Esophagus squamous epithelium (tissue), 4 donors: ENCODE measurements around the gene HSD17B2.

Experiments used
- POLR2A ChIP-seq, 4 donors: fragments of 450-650 bp; IDR thresholded peaks; one replicate each; pipeline ENCODE4 v1.6.1; 2017; ENCODE audit warnings: antibody characterized with exemption in 4 of 4, mild to moderate bottlenecking in 4 of 4, moderate library complexity in 3 of 4
- TF ChIP-seq, protein P1 (sequence below), 6 experiments: fragments of 450-650 bp in 4 of 6; fragments of 200-600 bp in 2 of 6; sonication (generic) in 2 of 6; IDR thresholded peaks; one replicate each; pipeline ENCODE4 v1.5.1; 2016 to 2019; ENCODE audit warnings: antibody characterized with exemption in 6 of 6, mild to moderate bottlenecking in 4 of 6, moderate library complexity in 4 of 6

DNA sequence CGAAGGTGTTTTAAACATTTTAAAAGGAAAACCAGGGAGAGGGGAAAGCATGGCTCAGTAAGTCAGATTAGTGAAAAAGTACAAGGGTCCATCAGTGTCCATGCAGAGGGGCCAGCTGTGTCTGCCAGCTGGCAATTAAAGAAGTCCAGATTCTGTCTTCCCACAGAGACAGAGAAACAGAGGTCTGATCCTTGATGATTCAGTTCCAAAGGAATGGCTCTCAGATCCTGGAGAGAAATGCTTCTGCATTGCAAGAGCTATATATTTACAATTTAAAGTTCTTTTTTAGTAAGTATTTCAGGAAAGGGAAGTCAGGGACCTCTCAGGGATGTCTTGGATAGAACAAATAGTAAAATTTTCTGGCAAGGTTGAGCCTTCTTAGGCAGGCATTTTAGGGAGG, 56.2 kb downstream of the HSD17B2 start:
- TF ChIP-seq, protein P1, sequence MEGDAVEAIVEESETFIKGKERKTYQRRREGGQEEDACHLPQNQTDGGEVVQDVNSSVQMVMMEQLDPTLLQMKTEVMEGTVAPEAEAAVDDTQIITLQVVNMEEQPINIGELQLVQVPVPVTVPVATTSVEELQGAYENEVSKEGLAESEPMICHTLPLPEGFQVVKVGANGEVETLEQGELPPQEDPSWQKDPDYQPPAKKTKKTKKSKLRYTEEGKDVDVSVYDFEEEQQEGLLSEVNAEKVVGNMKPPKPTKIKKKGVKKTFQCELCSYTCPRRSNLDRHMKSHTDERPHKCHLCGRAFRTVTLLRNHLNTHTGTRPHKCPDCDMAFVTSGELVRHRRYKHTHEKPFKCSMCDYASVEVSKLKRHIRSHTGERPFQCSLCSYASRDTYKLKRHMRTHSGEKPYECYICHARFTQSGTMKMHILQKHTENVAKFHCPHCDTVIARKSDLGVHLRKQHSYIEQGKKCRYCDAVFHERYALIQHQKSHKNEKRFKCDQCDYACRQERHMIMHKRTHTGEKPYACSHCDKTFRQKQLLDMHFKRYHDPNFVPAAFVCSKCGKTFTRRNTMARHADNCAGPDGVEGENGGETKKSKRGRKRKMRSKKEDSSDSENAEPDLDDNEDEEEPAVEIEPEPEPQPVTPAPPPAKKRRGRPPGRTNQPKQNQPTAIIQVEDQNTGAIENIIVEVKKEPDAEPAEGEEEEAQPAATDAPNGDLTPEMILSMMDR (IDR thresholded peaks at IDR 0.05) = no peak
- no peak for TF ChIP-seq POLR2A (IDR thresholded peaks at IDR 0.05)
